Activated effector memory CD4-positive, alpha-beta T cell treated with Interleukin-2 at 50 U/mL for 16 hours (primary cell): ENCODE results near the gene NRP1.

Experiments used
- DNase-seq: peaks from one replicate; pipeline ENCODE4 v3.0.0-alpha.2; 2020

The NRP1 gene

GRCh38 chr10:33174674-33175434 lies 159.6 kb downstream of the NRP1 start:
- no peak for DNase-seq

GRCh38 chr10:33165911-33166310 lies 168.6 kb downstream of the NRP1 start:
- DNase-seq: no peak

- DNase-seq: no peak
Observed at GRCh38 chr10:33164060-33164709, 170.3 kb downstream of the NRP1 start.

GRCh38 chr10:33162248-33162575 lies 172.3 kb downstream of the NRP1 start:
- no peak for DNase-seq

GRCh38 chr10:33161550-33162247 lies 172.8 kb downstream of the NRP1 start:
- no peak for DNase-seq

- DNase-seq: no peak
Observed at GRCh38 chr10:33160151-33160550, 174.3 kb downstream of the NRP1 start.

- DNase-seq: no peak
Observed at GRCh38 chr10:33157103-33157502, 177.4 kb downstream of the NRP1 start.

- no peak for DNase-seq
Observed at GRCh38 chr10:33155720-33156638, 178.5 kb downstream of the NRP1 start.

- DNase-seq: no peak
Observed at GRCh38 chr10:33154590-33154989, 179.9 kb downstream of the NRP1 start.

- no peak for DNase-seq
Observed at GRCh38 chr10:33153968-33154327, 180.5 kb downstream of the NRP1 start.

GRCh38 chr10:33153251-33153967 lies 181.1 kb downstream of the NRP1 start:
- DNase-seq: no peak

GRCh38 chr10:33152750-33153149 lies 181.7 kb downstream of the NRP1 start:
- DNase-seq: no peak

- DNase-seq: no peak
Observed at GRCh38 chr10:33152146-33152545, 182.3 kb downstream of the NRP1 start.

- DNase-seq: no peak
Observed at GRCh38 chr10:33151344-33151864, 183.1 kb downstream of the NRP1 start.

- no peak for DNase-seq
Observed at GRCh38 chr10:33150889-33151288, 183.6 kb downstream of the NRP1 start.

- DNase-seq: no peak
Observed at GRCh38 chr10:33150146-33150545, 184.3 kb downstream of the NRP1 start.

- no peak for DNase-seq
Observed at GRCh38 chr10:33147013-33147310, 187.5 kb downstream of the NRP1 start.

GRCh38 chr10:33146189-33147012 lies 188.1 kb downstream of the NRP1 start:
- DNase-seq: no peak

GRCh38 chr10:33145451-33146188 lies 188.8 kb downstream of the NRP1 start:
- DNase-seq: no peak

- DNase-seq: no peak
Observed at GRCh38 chr10:33143160-33143728, 191.2 kb downstream of the NRP1 start.
